Neutrophil (primary cell): ENCODE measurements around the gene B4GALT7.
A peak's percentile ranks its signal among the peaks of the same experiment; 100 is the strongest.

Source experiments
- H3K27ac ChIP-seq: fragments of 200-600 bp; sonication (generic); 2 replicates; pipeline ENCODE4 v1.5.1; 2016; ENCODE audit warnings: mild to moderate bottlenecking, moderate library complexity
- H3K27me3 ChIP-seq: fragments of 200-600 bp; sonication (generic); 2 replicates; pipeline ENCODE4 v1.6.0; 2016; ENCODE audit warnings: mild to moderate bottlenecking
- H3K36me3 ChIP-seq: fragments of 200-600 bp; sonication (generic); 2 replicates; pipeline ENCODE4 v1.5.1; 2017
- H3K4me1 ChIP-seq, 2 experiments: fragments of 200-600 bp in 1 of 2; sonication (generic) in 1 of 2; 1 replicate in 1 of 2; 2 replicates in 1 of 2; pipeline versions ENCODE4 v1.5.1 to v1.6.1; 2013 to 2016; ENCODE audit warnings: low read depth in 1 of 2, low read length in 1 of 2, mild to moderate bottlenecking in 1 of 2, moderate library complexity in 1 of 2; ENCODE audit not compliant: control insufficient read depth in 1 of 2, insufficient read depth in 1 of 2
- H3K4me3 ChIP-seq, 2 experiments: fragments of 200-600 bp in 1 of 2; sonication (generic) in 1 of 2; 1 replicate in 1 of 2; 2 replicates in 1 of 2; pipeline ENCODE4 v1.5.1; 2013 to 2016; ENCODE audit warnings: low read depth in 1 of 2, low read length in 1 of 2, mild to moderate bottlenecking in 1 of 2, moderate library complexity in 1 of 2
- H3K9me3 ChIP-seq: fragments of 200-600 bp; sonication (generic); 2 replicates; pipeline ENCODE4 v1.5.1; 2016
- CTCF ChIP-seq: fragments of 200-600 bp; sonication (generic); IDR thresholded peaks from 2 replicates; pipeline ENCODE4 v1.5.1; 2016; ENCODE audit warnings: antibody characterized with exemption

The B4GALT7 gene

DNA sequence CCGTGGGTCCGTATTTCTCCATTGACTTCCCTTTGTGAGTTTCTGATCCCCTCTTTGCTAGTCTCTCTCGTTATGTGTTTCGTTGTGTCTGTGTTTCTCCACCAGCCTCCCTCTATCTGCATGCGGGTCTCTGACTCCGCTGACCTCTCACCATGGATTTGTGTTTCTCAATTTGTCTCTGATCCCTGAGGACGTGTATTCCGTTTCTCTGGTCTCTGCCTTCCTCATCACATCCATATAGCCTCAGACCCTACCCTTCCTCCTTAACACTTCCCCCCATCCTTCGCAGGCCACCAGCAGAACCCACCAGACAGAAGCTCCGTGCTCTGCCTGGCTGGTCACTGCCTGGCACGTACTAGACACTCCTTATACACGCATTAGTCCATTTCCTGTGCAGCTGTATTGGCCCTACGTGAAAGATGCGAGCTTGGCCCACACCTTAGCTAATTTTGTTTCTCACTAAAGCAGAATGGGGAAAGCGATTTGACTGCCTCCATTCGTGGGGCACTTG is 631 bp downstream of the B4GALT7 start:
- Histone ChIP-seq H3K27me3 (peaks cover 14% of the 10 kb centered on the region), H3K9me3 (no peaks in the 10 kb centered on the region), H3K27ac (peak overlapping the region; percentile 78), H3K4me3 (peak overlapping the region; percentile 72 to 93), H3K4me1 (peaks cover 17 to 20% of the 10 kb centered on the region in 2 experiments), H3K36me3 (peaks cover 12% of the 10 kb centered on the region)
- no peak for TF ChIP-seq CTCF

- no peaks in the 10 kb centered on the region for H3K9me3 ChIP-seq
- H3K27me3 ChIP-seq = peaks cover 14% of the 10 kb centered on the region
- no peak overlapping the region for H3K4me3 ChIP-seq
- peaks cover 17 to 20% of the 10 kb centered on the region in 2 experiments for H3K4me1 ChIP-seq
- no peak for TF ChIP-seq CTCF
- H3K36me3 ChIP-seq = peaks cover 6% of the 10 kb centered on the region
- peak overlapping the region; percentile 78 for H3K27ac ChIP-seq
Measured at GRCh38 chr5:177601126-177601525, 1.2 kb downstream of the B4GALT7 start.

DNA sequence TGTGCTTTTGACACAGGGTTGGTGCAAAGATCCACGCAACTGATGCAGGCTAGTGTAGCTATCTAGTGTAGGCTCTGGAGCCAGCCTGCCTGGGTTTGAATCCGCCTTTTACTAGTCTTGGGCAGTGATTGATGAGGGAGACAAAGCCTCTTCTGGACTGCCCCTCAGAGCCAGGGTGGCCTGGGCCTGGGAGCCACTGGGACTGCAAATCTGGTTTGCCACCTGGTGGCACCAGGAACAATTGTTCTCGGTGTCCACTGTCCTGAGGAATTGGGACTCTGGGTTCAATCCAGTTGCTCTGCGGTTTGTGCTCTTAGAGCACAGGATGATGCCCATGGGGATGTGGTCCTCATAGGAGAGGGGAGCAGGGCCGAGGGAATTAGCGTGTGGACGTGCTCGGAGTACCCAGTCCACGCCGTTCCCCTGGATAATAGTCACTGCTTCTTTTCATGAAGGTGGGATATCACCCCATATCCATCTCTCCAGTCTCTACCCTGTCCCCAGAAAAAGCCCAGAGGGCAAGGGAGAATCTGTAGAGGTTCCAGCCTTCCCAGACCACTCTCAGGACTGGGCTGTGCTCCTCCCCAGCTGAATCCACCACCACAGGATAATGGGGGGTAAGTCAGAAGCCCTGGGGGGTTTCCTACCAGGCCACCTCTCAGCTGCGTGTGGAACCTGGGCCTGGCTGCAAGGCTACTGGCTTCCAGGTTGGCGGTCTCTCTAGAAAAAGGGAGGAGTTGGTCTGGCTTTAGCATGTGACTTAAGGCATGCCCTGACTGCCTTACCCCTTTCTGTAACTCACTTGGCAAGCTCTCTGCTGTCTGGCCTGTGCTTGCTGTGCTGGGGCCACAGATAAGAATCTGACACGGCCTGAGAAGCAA is 1.9 kb downstream of the B4GALT7 start:
- Histone ChIP-seq H3K4me1 (peaks cover 17 to 20% of the 10 kb centered on the region in 2 experiments), H3K36me3 (no peaks in the 10 kb centered on the region), H3K27ac (no peak overlapping the region), H3K9me3 (no peaks in the 10 kb centered on the region), H3K4me3 (no peak overlapping the region), H3K27me3 (peaks cover 14% of the 10 kb centered on the region)
- no peak for TF ChIP-seq CTCF

DNA sequence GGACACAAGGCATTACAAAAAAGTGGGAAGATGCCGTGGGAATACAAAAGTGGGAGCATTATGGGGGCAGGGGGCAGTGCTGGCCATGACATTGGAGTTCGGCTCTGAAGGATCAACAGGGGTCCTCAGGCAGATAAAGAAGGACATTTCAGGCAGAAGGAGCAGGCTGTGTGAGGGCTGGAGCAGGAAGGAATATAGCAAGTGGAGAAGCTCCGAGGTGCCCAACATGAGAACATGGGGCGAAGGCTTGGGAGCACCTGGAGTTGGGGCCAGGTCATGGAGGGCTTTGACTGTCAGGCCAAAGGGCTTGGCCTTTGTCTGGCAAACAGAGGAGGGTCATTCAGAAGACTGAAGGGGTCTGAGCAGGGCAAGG is 2.5 kb downstream of the B4GALT7 start:
- H3K27ac ChIP-seq = no peak overlapping the region
- no peaks in the 10 kb centered on the region for H3K9me3 ChIP-seq
- no peak overlapping the region for H3K4me3 ChIP-seq
- no peak for TF ChIP-seq CTCF
- peaks cover 14% of the 10 kb centered on the region for H3K27me3 ChIP-seq
- peaks cover 17 to 20% of the 10 kb centered on the region in 2 experiments for H3K4me1 ChIP-seq
- H3K36me3 ChIP-seq = no peaks in the 10 kb centered on the region

DNA sequence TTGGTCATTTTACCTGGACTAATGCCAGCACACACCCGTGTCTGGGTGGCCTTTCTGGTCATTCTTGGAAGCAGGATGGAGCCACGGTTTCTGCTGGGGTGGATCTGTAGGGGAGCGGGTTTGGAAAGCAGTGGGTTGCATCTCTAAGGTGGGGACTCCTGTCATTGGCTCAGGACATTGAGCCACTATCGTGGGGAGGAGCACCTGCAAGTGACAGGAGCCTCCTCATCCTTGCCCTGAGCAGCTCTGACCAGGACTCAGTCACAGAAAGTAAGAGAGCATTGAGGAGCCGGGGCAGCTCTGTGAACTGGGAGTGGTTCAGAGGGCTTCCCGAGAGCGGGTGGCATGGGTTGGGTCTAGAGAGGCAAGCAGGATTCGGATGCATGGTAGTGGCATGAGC is 3.7 kb downstream of the B4GALT7 start:
- Histone ChIP-seq H3K9me3 (no peaks in the 10 kb centered on the region), H3K36me3 (no peaks in the 10 kb centered on the region), H3K4me1 (peaks cover 15 to 18% of the 10 kb centered on the region in 2 experiments), H3K27ac (no peak overlapping the region), H3K27me3 (peaks cover 4% of the 10 kb centered on the region), H3K4me3 (no peak overlapping the region)
- no peak for TF ChIP-seq CTCF
